Kidney (tissue), 14 donors: Measurements from ENCODE around the gene LRP5. TPM values are rescaled to one million over a fixed set of nuclear protein-coding genes. Genes with fewer than 3 reads are reported as not detected.

Experiments
- DNase-seq, 5 donors: peaks; one replicate each; pipeline ENCODE4 v3.0.0-alpha.2; 2013 to 2020
- FAIRE-seq: peaks from 2 replicates; lab custom pipeline; 2012; peaks lifted over from hg19 to GRCh38; lab: Jason Lieb, UNC
- H3K27ac ChIP-seq, 2 donors: one replicate each; pipeline ENCODE4 v1.7.0; 2013; ENCODE audit warnings: low read depth in 2 of 2, low read length in 2 of 2, inconsistent platforms in 1 of 2
- H3K27me3 ChIP-seq: one replicate; pipeline ENCODE4 v1.7.1; 2013; ENCODE audit warnings: low read length, inconsistent platforms; ENCODE audit not compliant: control insufficient read depth, insufficient read depth
- H3K36me3 ChIP-seq, 3 donors: one replicate each; pipeline versions ENCODE4 v1.7.0 to v1.7.1; 2013; ENCODE audit warnings: low read length in 3 of 3, control low read depth in 1 of 3, inconsistent platforms in 1 of 3; ENCODE audit not compliant: insufficient read depth in 3 of 3, control insufficient read depth in 2 of 3
- H3K4me1 ChIP-seq, 3 donors: one replicate each; pipeline versions ENCODE4 v1.7.0 to v1.7.1; 2013; ENCODE audit warnings: low read length in 3 of 3, inconsistent platforms in 1 of 3, low read depth in 1 of 3; ENCODE audit not compliant: control insufficient read depth in 2 of 3, insufficient read depth in 2 of 3
- H3K4me3 ChIP-seq, 3 donors: one replicate each; pipeline versions ENCODE4 v1.7.0 to v1.8.1; 2013; ENCODE audit warnings: low read length in 3 of 3, control low read depth in 1 of 3, inconsistent platforms in 1 of 3
- H3K9ac ChIP-seq, 3 donors: one replicate each; pipeline versions ENCODE4 v1.7.0 to v1.7.1; 2013; ENCODE audit warnings: low read length in 3 of 3, control low read depth in 1 of 3, inconsistent platforms in 1 of 3
- H3K9me3 ChIP-seq, 3 donors: one replicate each; pipeline versions ENCODE4 v1.7.0 to v1.7.1; 2013; ENCODE audit warnings: low read length in 3 of 3, control low read depth in 1 of 3, inconsistent platforms in 1 of 3; ENCODE audit not compliant: control insufficient read depth in 2 of 3, insufficient read depth in 1 of 3
- intact Hi-C: fragments of 100-400 bp; cut with DNase I; formaldehyde crosslinking; loops from one replicate; pipeline ENCODE4 v1.11.1; 2022
- polyA plus RNA-seq: library from polyadenylated mRNA; stranded (reverse); fragments of 350-450 nt; fragmentation: Illumina TruSeq; extraction: RNeasy Lipid Tissue Mini Kit (QIAGEN cat#74804); gene quantifications from one replicate; pipeline ENCODE4 v1.2.3, GENCODE V29; 2014; ENCODE audit warnings: low read depth, low replicate concordance; ENCODE audit not compliant: insufficient read depth
- total RNA-seq: library from RNA; stranded (reverse); fragmentation: NEBNext Ultra II Directional; extraction: Animal tissue kit (Norgen Biotek cat#: 25700); gene quantifications from one replicate; pipeline ENCODE4 v1.2.1, GENCODE V29; 2021
- TF ChIP-seq, protein P1 (sequence below): IDR thresholded peaks from 3 replicates; pipeline ENCODE4 v1.5.1; 2012; ENCODE audit warnings: mild to moderate bottlenecking, moderate library complexity, borderline replicate concordance; ENCODE audit not compliant: insufficient read depth; ENCODE audit errors: extremely low read depth
- donor health status: control.
- donor health status: control.
- donor health status: control.
- donor health status: control.
- donor health status: control.
- donor health status: DM: yes; HTN: yes; CAD: no.
- donor health status: Normal renal cell carcinoma (clear cell type).

LRP5 gene
- total and polyA plus RNA-seq, 2 donors from 2014 or later: 55.4 to 71.3 TPM

DNA sequence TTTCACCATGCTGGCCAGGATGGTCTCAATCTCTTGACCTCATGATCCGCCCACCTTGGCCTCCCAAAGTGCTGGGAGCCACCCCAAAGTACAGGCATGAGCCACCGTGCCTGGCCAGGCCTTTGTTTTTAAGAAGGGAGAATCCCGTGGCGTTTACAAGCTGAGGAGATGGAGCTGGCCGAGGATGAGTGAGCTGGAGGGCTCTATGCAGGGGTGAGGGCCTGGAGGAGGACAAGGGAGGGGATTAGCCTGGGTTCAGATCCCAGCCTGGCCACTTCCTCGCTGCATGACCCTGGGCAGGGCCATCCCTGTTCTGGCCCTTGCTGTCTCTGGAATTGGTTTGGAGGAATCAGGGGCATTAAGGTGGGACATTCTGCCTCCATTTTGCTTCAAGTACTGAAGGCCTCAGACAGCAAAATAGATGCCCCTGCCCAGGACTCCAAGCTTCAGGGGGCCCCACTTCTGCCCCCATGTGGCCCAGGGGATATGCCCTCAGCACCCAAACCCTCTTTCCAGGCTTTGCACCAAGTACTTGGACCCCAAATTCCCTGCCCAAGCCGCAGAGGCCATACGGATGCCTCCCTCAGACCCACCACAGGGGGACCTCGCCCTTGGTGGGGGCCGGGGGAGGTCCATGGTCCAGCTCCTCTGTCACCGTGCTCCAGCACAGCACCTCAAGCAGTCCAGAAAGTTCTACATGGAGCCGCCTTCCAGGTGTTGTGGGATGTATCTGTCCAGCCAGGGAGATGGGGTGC lies 12.1 kb upstream of the LRP5 start:
- intact Hi-C loops: no loop called here
- Histone ChIP-seq H3K36me3 (no peaks in the 10 kb centered on the region), H3K4me3 (no peak overlapping the region), H3K27ac (no peak overlapping the region), H3K4me1 (peaks cover 0 to 13% (median 0%) of the 10 kb centered on the region in 3 donors), H3K9ac (no peak overlapping the region), H3K27me3 (no peaks in the 10 kb centered on the region), H3K9me3 (no peaks in the 10 kb centered on the region)
- DNase-seq: no peak
- no peak for FAIRE-seq
- TF ChIP-seq, protein P1, sequence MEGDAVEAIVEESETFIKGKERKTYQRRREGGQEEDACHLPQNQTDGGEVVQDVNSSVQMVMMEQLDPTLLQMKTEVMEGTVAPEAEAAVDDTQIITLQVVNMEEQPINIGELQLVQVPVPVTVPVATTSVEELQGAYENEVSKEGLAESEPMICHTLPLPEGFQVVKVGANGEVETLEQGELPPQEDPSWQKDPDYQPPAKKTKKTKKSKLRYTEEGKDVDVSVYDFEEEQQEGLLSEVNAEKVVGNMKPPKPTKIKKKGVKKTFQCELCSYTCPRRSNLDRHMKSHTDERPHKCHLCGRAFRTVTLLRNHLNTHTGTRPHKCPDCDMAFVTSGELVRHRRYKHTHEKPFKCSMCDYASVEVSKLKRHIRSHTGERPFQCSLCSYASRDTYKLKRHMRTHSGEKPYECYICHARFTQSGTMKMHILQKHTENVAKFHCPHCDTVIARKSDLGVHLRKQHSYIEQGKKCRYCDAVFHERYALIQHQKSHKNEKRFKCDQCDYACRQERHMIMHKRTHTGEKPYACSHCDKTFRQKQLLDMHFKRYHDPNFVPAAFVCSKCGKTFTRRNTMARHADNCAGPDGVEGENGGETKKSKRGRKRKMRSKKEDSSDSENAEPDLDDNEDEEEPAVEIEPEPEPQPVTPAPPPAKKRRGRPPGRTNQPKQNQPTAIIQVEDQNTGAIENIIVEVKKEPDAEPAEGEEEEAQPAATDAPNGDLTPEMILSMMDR: no peak

DNA sequence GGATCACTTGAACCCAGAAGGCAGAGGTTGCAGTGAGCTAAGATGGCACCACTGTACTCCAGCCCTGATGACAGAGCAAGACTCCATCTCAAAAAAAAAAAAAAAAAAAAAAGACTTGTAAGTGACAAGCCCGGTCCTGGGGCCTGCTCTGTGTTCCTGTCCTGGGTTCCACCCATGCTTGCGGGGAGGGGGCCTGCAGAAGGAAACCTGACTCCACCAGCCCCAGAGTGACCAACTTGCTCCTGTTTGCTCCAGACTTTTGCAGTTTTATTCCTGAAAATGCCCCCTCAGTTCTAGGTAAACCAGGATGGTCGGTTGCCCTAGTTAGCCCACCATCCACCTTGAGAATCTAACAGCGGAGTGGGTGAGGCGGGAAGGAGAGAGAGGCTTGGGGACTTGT lies 10.1 kb upstream of the LRP5 start:
- Histone ChIP-seq H3K9me3 (no peaks in the 10 kb centered on the region), H3K27ac (no peak overlapping the region), H3K27me3 (no peaks in the 10 kb centered on the region), H3K4me3 (no peak overlapping the region), H3K36me3 (no peaks in the 10 kb centered on the region), H3K4me1 (peaks cover 0 to 13% (median 0%) of the 10 kb centered on the region in 3 donors), H3K9ac (no peak overlapping the region)
- no peak for FAIRE-seq
- intact Hi-C loops: no loop called here
- TF ChIP-seq, protein P1: no peak
- no peak for DNase-seq

DNA sequence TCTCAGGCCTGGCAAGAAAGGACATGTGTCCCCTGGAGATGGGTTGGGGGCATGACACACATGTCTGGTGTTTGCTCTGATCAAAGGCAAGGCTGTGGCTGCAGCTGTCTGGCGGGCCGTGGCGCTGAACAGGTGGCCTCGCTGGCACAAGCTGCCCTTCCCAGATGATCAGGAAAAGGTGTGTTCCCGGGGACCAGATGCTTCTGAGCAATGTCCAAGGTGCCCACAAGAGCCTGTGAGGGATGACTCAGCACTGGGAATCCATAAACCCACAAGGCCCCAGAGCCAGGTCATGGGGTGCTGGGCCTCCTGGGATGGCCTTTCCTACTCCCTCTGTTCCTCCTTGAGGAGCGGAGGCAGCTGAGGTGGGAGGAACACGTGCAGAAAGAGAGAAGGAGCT lies 9.7 kb upstream of the LRP5 start:
- no peaks in the 10 kb centered on the region for H3K27me3 ChIP-seq
- H3K9me3 ChIP-seq: no peaks in the 10 kb centered on the region
- no peak overlapping the region for H3K9ac ChIP-seq
- H3K36me3 ChIP-seq: no peaks in the 10 kb centered on the region
- peaks cover 0 to 10% (median 0%) of the 10 kb centered on the region in 3 donors for H3K4me1 ChIP-seq
- intact Hi-C loops: no loop called here
- TF ChIP-seq, protein P1: no peak
- H3K27ac ChIP-seq: no peak overlapping the region
- no peak for FAIRE-seq
- no peak for DNase-seq
- H3K4me3 ChIP-seq: no peak overlapping the region

DNA sequence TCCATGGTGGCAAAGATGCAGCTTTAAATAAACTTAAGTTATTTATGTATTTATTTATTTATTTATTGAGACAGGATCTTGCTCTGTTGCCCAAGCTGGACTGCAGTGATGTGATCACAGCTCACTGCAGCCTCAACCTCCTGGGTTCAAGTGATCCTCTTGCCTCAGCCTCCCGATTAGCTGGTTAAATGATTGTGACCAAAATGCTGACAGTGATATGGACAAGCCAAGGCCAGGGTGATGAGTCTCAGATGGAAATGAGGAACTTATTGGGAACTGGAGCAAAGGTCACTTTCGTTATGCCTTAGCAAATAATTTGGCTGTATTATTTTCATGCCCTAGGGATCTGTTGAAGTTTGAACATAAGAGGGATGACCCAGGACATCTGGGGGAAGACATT lies 9.3 kb upstream of the LRP5 start:
- intact Hi-C loops: no loop called here
- no peak overlapping the region for H3K9ac ChIP-seq
- H3K4me1 ChIP-seq: peaks cover 0 to 8% (median 0%) of the 10 kb centered on the region in 3 donors
- DNase-seq (no peak), FAIRE-seq (no peak)
- H3K4me3 ChIP-seq: no peak overlapping the region
- no peak overlapping the region for H3K27ac ChIP-seq
- no peaks in the 10 kb centered on the region for H3K36me3 ChIP-seq
- H3K9me3 ChIP-seq: no peaks in the 10 kb centered on the region
- TF ChIP-seq, protein P1: no peak
- no peaks in the 10 kb centered on the region for H3K27me3 ChIP-seq
